K562 (cell line): ENCODE data around the gene DND1. TPM values are rescaled to one million over a fixed set of nuclear protein-coding genes. Genes with fewer than 3 reads are reported as not detected.

Experiments used
- ATAC-seq: fragments of 200-7000 bp; cut with Tn5 transposase; 3 replicates; pipeline ENCODE4 v1.9.1; 2020; ENCODE audit warnings: moderate library complexity
- BruUV-seq: library from RNA; stranded (reverse); fragments of 400-500 nt; replicated peaks from 2 replicates; lab custom pipeline; 2021; lab: Mats Ljungman, UMichigan
- CTCF ChIA-PET: fragments of 300-600 bp; formaldehyde crosslinking; extraction: SDS; loops from one replicate; lab custom pipeline; 2021; ENCODE audit warnings: low intra/inter-chr PET ratio; lab: Yijun Ruan, JAX
- POLR2A ChIA-PET: fragments of 300-600, 350-650 bp; sonication (Branson Sonifier 250); formaldehyde crosslinking; extraction: SDS; loops from one replicate; lab custom pipeline; 2021; ENCODE audit warnings: antibody characterized with exemption, inconsistent platforms; lab: Yijun Ruan, JAX
- DNase-seq, 4 experiments: peaks; one replicate each; pipeline versions ENCODE4 v3.0.0 to v3.0.0-alpha.2; 2011 to 2018; ENCODE audit warnings: low spot score in 3 of 4, mixed read lengths in 3 of 4; ENCODE audit errors: extremely low read depth in 1 of 4
- FAIRE-seq: peaks from 2 replicates; lab custom pipeline; 2011; peaks lifted over from hg19 to GRCh38; lab: Jason Lieb, UNC
- H2AFZ ChIP-seq: 2 replicates; pipeline ENCODE4 v1.6.0; 2011; ENCODE audit warnings: low read depth, low read length, control low read depth, inconsistent platforms
- H3K27ac ChIP-seq: fragments of 200-600 bp; 3 replicates; pipeline ENCODE4 v1.8.0; 2011; ENCODE audit warnings: low read depth, mild to moderate bottlenecking, control low read depth, inconsistent platforms, low read length, moderate library complexity, mixed read lengths; ENCODE audit errors: extremely low read depth
- H3K27me3 ChIP-seq, 2 experiments: fragments of 300-600 bp in 1 of 2; 2 replicates in 1 of 2; 3 replicates in 1 of 2; pipeline versions ENCODE4 v1.6.0 to v1.8.0; 2011; ENCODE audit warnings: inconsistent platforms in 2 of 2, low read length in 2 of 2, mild to moderate bottlenecking in 1 of 2, mixed read lengths in 1 of 2, moderate library complexity in 1 of 2; ENCODE audit not compliant: control insufficient read depth in 2 of 2, insufficient read depth in 2 of 2
- H3K36me3 ChIP-seq: fragments of 300-600 bp; 3 replicates; pipeline ENCODE4 v1.8.0; 2011; ENCODE audit warnings: mild to moderate bottlenecking, low read length, inconsistent platforms; ENCODE audit not compliant: control insufficient read depth, insufficient read depth
- H3K4me1 ChIP-seq, 2 experiments: fragments of 200-600 bp in 1 of 2; replicated peaks in 1 of 2; 2 replicates in 1 of 2; 3 replicates in 1 of 2; pipeline versions ENCODE4 v1.5.1 to v1.8.0; 2011; ENCODE audit warnings: inconsistent platforms in 2 of 2, low read length in 2 of 2, mild to moderate bottlenecking in 1 of 2, mixed read lengths in 1 of 2, moderate library complexity in 1 of 2; ENCODE audit not compliant: control insufficient read depth in 2 of 2, insufficient read depth in 2 of 2
- H3K4me2 ChIP-seq: 2 replicates; pipeline ENCODE4 v1.6.1; 2011; ENCODE audit warnings: low read length, control low read depth, inconsistent platforms, mixed read lengths; ENCODE audit not compliant: insufficient read depth
- H3K4me3 ChIP-seq: fragments of 200-600 bp; sonication (generic), shearing (Covaris generic); 2 replicates; pipeline ENCODE4 v1.5.1; 2016; ENCODE audit warnings: control low read depth, inconsistent platforms
- H3K79me2 ChIP-seq: fragments of 200-600 bp; 3 replicates; pipeline ENCODE4 v1.8.0; 2011; ENCODE audit warnings: low read length, inconsistent platforms; ENCODE audit not compliant: control insufficient read depth, insufficient read depth
- H3K9ac ChIP-seq, 2 experiments: 2 replicates each; pipeline versions ENCODE4 v1.6.0 to v1.6.1; 2011; ENCODE audit warnings: low read depth in 2 of 2, low read length in 2 of 2, control low read depth in 1 of 2, inconsistent platforms in 1 of 2, mild to moderate bottlenecking in 1 of 2, mixed read lengths in 1 of 2; ENCODE audit not compliant: insufficient read depth in 1 of 2
- H3K9me1 ChIP-seq: one replicate; pipeline ENCODE4 v1.6.0; 2011; ENCODE audit warnings: inconsistent platforms, mild to moderate bottlenecking, low read length, moderate library complexity; ENCODE audit not compliant: control insufficient read depth, insufficient read depth
- H3K9me3 ChIP-seq: replicated peaks from 2 replicates; pipeline ENCODE4 v1.5.1; 2011; ENCODE audit warnings: low read depth, low read length, inconsistent platforms; ENCODE audit not compliant: control insufficient read depth, insufficient read depth
- H4K20me1 ChIP-seq: replicated peaks from 2 replicates; pipeline ENCODE4 v1.6.1; 2011; ENCODE audit warnings: low read length, inconsistent platforms, mixed read lengths; ENCODE audit not compliant: control insufficient read depth, insufficient read depth
- ZNF263 ChIP-seq: sonication (generic); formaldehyde crosslinking; IDR thresholded peaks from 2 replicates; pipeline ENCODE4 v1.8.0; 2022; ENCODE audit warnings: mild to moderate bottlenecking, missing genetic modification reagents, borderline replicate concordance
- ZNF445 ChIP-seq: fragments of 250-450 bp; sonication (Bioruptor Pico); IDR thresholded peaks from 2 replicates; pipeline ENCODE4 v1.4.0; 2020; ENCODE audit warnings: low read depth, mild to moderate bottlenecking, moderate library complexity
- WGBS: fragments of 100-300 bp; shearing (Covaris generic); methylation state at CpG from one replicate; pipeline ENCODE4 v1.1.6; 2016; ENCODE audit warnings: low coverage, mixed read lengths; ENCODE audit not compliant: insufficient coverage; ENCODE audit errors: missing lambda C conversion rate; 5-methylcytosine and 5-hydroxymethylcytosine counted together
- in situ Hi-C: fragments of 300-500 bp; cut with MboI; formaldehyde crosslinking; loops from 4 replicates; pipeline ENCODE4 v1.15.0; 2018; ENCODE audit warnings: inconsistent platforms, mixed read lengths
- intact Hi-C: fragments of 100-400 bp; cut with micrococcal nuclease; formaldehyde crosslinking; loops from 2 replicates; pipeline ENCODE4 v1.14.2; 2022
- polyA plus RNA-seq, 8 experiments: library from polyadenylated mRNA; depleted of rRNA in 4 of 8; stranded (reverse) in 5 of 8; unstranded in 3 of 8; fragments of >200 nt; fragmentation: Nextera tagmentation in 2 of 8; fragmentation: Illumina TruSeq in 1 of 8; extraction: Ambion mirVana in 2 of 8; extraction: Trizol in 1 of 8; gene quantifications; 2 replicates each; pipeline versions ENCODE4 v1.2.1 to v1.2.3, GENCODE V29; 2011 to 2014; ENCODE audit warnings: inconsistent platforms in 1 of 8, missing spikeins in 1 of 8
- total RNA-seq, 7 experiments: library from RNA; depleted of rRNA in 6 of 7; stranded (reverse); fragments of >200 nt in 6 of 7; fragmentation: Illumina TruSeq in 2 of 7; extraction: Trizol in 2 of 7; gene quantifications; 2 replicates each; pipeline versions ENCODE4 v1.2.1 to v1.2.3, GENCODE V29; 2011 to 2021; ENCODE audit warnings: low replicate concordance in 1 of 7
- TF ChIP-seq, protein P1 (sequence below): fragments of 450-650 bp; IDR thresholded peaks from 2 replicates; pipeline ENCODE4 v1.6.1; 2014; ENCODE audit warnings: low read depth, mild to moderate bottlenecking, moderate library complexity, borderline replicate concordance
- TF ChIP-seq, protein P2 (sequence below), 2 experiments: fragments of 450-650 bp in 1 of 2; sonication (generic) in 1 of 2; formaldehyde crosslinking in 1 of 2; IDR thresholded peaks in 1 of 2; conservative IDR thresholded peaks in 1 of 2; 2 replicates each; pipeline versions ENCODE4 v1.6.1 to v1.8.1; 2016 to 2023; ENCODE audit warnings: mild to moderate bottlenecking in 2 of 2, moderate library complexity in 2 of 2, inconsistent platforms in 1 of 2, missing genetic modification reagents in 1 of 2
- TF ChIP-seq, protein P3 (sequence below), 2 experiments: IDR thresholded peaks; 2 replicates each; pipeline ENCODE4 v1.6.1; 2011; ENCODE audit warnings: borderline replicate concordance in 1 of 2, control low read depth in 1 of 2, low read depth in 1 of 2, low read length in 1 of 2, mild to moderate bottlenecking in 1 of 2, mixed read lengths in 1 of 2, moderate library complexity in 1 of 2; ENCODE audit not compliant: insufficient read depth in 1 of 2, insufficient read length in 1 of 2, poor library complexity in 1 of 2, severe bottlenecking in 1 of 2; ENCODE audit errors: extremely low read depth in 1 of 2
- TF ChIP-seq, protein P4 (sequence below): IDR thresholded peaks from 2 replicates; pipeline ENCODE4 v1.6.1; 2012; ENCODE audit warnings: low read depth, low read length, improper control_type of control experiment, borderline replicate concordance

The DND1 gene
- total and polyA plus RNA-seq, 9 of the 15 experiments (the other 6 are each of a cell fraction or from before 2014, with no cell fraction given), result 0.37 to 2.0 (median 0.90) TPM; not detected in 3

DNA sequence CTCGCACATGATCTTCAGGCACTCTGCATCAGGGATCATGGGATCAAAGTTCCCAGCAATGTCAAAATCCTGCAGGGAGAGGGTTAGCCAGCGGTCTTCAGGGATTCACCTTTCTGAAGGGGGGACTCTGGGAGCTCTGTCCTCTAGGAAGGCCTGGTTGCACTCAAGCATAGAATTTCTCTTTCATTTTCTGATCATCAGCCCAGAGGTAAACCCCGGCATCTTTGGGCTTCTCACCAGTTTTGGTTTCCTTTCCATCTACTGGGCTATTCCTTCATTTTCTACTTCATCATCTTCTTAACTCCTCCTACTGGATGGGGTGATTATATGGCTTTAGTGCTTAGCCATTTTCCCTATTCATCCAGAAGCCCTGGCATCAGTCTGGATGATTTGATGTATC, 4.6 kb upstream of the DND1 start:
- BruUV-seq, result no TSS peak
- Histone ChIP-seq H3K4me1 (peaks cover 13 to 14% of the 10 kb centered on the region in 2 experiments; a peak in 4 of 5 replicates), H4K20me1 (no peaks in the 10 kb centered on the region), H3K27ac (no peak overlapping the region; the same call in 2 of the 3 replicates), H3K36me3 (peaks cover 84% of the 10 kb centered on the region), H2AFZ (no peak overlapping the region), H3K79me2 (no peaks in the 10 kb centered on the region), H3K4me2 (no peak overlapping the region), H3K9ac (no peak overlapping the region), H3K4me3 (no peak overlapping the region), H3K9me3 (no peaks in the 10 kb centered on the region), H3K9me1 (no peaks in the 10 kb centered on the region), H3K27me3 (no peaks in the 10 kb centered on the region)
- intact Hi-C loops, result loop anchor here (2.0 kb wide), 1 partner anchor 33 kb away; no protein-coding TSS in a partner anchor
- CTCF ChIA-PET, result no interaction called here
- DNase-seq (no peak), FAIRE-seq (no peak), ATAC-seq (no peak)
- WGBS, result 100% methylated on average over 3 of the region's 3 CpGs
- in situ Hi-C loops, result no loop called here
- POLR2A ChIA-PET, result interaction anchor here (0.5 to 2.8 kb wide), 4 partner anchors 11 to 104 kb away, joined by 3 to 19 read pairs (median 7); partner anchors contain the start of genes HARS1, HARS2 and ZMAT2
- TF ChIP-seq, protein P1, sequence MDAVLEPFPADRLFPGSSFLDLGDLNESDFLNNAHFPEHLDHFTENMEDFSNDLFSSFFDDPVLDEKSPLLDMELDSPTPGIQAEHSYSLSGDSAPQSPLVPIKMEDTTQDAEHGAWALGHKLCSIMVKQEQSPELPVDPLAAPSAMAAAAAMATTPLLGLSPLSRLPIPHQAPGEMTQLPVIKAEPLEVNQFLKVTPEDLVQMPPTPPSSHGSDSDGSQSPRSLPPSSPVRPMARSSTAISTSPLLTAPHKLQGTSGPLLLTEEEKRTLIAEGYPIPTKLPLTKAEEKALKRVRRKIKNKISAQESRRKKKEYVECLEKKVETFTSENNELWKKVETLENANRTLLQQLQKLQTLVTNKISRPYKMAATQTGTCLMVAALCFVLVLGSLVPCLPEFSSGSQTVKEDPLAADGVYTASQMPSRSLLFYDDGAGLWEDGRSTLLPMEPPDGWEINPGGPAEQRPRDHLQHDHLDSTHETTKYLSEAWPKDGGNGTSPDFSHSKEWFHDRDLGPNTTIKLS, result no peak
- no peak for TF ChIP-seq ZNF445 (CRISPR knock-in tag)
- TF ChIP-seq ZNF263, result no peak
- TF ChIP-seq, protein P2, sequence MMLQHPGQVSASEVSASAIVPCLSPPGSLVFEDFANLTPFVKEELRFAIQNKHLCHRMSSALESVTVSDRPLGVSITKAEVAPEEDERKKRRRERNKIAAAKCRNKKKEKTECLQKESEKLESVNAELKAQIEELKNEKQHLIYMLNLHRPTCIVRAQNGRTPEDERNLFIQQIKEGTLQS (IDR thresholded peaks at IDR 0.05), result no peak
- TF ChIP-seq, protein P2 (CRISPR knock-in tag; conservative IDR thresholded peaks at IDR 0.05), result no peak
- TF ChIP-seq, protein P3, sequence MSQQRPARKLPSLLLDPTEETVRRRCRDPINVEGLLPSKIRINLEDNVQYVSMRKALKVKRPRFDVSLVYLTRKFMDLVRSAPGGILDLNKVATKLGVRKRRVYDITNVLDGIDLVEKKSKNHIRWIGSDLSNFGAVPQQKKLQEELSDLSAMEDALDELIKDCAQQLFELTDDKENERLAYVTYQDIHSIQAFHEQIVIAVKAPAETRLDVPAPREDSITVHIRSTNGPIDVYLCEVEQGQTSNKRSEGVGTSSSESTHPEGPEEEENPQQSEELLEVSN (IDR thresholded peaks at IDR 0.05; ENCODE audit: borderline replicate concordance in 1 of 2, extremely low read depth in 1 of 2, insufficient read depth in 1 of 2, insufficient read length in 1 of 2, low read depth in 1 of 2, low read length in 1 of 2, poor library complexity in 1 of 2, severe bottlenecking in 1 of 2), result no peak
- TF ChIP-seq, protein P4, sequence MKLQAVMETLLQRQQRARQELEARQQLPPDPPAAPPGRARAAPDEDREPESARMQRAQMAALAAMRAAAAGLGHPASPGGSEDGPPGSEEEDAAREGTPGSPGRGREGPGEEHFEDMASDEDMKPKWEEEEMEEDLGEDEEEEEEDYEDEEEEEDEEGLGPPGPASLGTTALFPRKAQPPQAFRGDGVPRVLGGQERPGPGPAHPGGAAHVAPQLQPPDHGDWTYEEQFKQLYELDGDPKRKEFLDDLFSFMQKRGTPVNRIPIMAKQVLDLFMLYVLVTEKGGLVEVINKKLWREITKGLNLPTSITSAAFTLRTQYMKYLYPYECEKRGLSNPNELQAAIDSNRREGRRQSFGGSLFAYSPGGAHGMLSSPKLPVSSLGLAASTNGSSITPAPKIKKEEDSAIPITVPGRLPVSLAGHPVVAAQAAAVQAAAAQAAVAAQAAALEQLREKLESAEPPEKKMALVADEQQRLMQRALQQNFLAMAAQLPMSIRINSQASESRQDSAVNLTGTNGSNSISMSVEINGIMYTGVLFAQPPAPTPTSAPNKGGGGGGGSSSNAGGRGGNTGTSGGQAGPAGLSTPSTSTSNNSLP, result no peak
